ENCODE measurements around the gene HOXC10. TPM values are rescaled to one million over a fixed set of nuclear protein-coding genes. Genes with fewer than 3 reads are reported as not detected.
A peak's percentile ranks its signal among the peaks of the same experiment; 100 is the strongest.

HOXC10 gene
- total and polyA plus RNA-seq, 5 donors, result not detected

GRCh38 chr12:54037360-54038283, 52.7 kb downstream of the HOXC10 start:
- 41% methylated on average over 14 of the region's 14 CpGs for whole genome bisulfite sequencing
- Histone ChIP-seq H3K27me3 (ENCODE audit: control insufficient read depth, insufficient read depth) (no peaks in the 10 kb centered on the region), H3K27ac (ENCODE audit: low read length) (no peak overlapping the region), H3K4me3 (ENCODE audit: low read length) (no peak overlapping the region), H3K9me3 (ENCODE audit: control insufficient read depth, low read length) (no peaks in the 10 kb centered on the region), H3K4me1 (ENCODE audit: control insufficient read depth, insufficient read depth, low read length) (peaks cover 3% of the 10 kb centered on the region)
- intact Hi-C loops (cut with DNase I), result loop anchor here in 1 of 4 donors (10.0 kb wide), 1 partner anchor 157 kb away; no protein-coding TSS in a partner anchor
- ATAC-seq (no peak), DNase-seq (no peak)

- DNase-seq (no peak), ATAC-seq (no peak)
- Histone ChIP-seq H3K4me1 (ENCODE audit: control insufficient read depth, insufficient read depth, low read length) (no peaks in the 10 kb centered on the region), H3K4me3 (ENCODE audit: low read length) (no peak overlapping the region), H3K9me3 (ENCODE audit: control insufficient read depth, low read length) (no peaks in the 10 kb centered on the region), H3K27ac (ENCODE audit: low read length) (no peak overlapping the region), H3K27me3 (ENCODE audit: control insufficient read depth, insufficient read depth) (no peaks in the 10 kb centered on the region)
- 41% methylated on average over 5 of the region's 5 CpGs for WGBS
- intact Hi-C loops (cut with DNase I), result loop anchor here in 1 of 4 donors (10.0 kb wide), 1 partner anchor 156 kb away; no protein-coding TSS in a partner anchor
Measured at GRCh38 chr12:54038284-54038870, 53.4 kb downstream of the HOXC10 start.

- H3K27me3 ChIP-seq (ENCODE audit: control insufficient read depth, insufficient read depth), result no peaks in the 10 kb centered on the region
- no peaks in the 10 kb centered on the region for H3K9me3 ChIP-seq (ENCODE audit: control insufficient read depth, low read length)
- DNase-seq (peak in 1 of 3 donors; percentile 57), ATAC-seq (peak in 1 of 2 donors; percentile 9)
- intact Hi-C loops (cut with DNase I), result loop anchor here in 1 of 4 donors (10.0 kb wide), 1 partner anchor 156 kb away; no protein-coding TSS in a partner anchor
- no peak overlapping the region for H3K27ac ChIP-seq (ENCODE audit: low read length)
- 21% methylated on average over 9 of the region's 9 CpGs for WGBS
- H3K4me1 ChIP-seq (ENCODE audit: control insufficient read depth, insufficient read depth, low read length), result no peaks in the 10 kb centered on the region
- no peak overlapping the region for H3K4me3 ChIP-seq (ENCODE audit: low read length)
Measured at GRCh38 chr12:54038871-54039414, 54.0 kb downstream of the HOXC10 start.

- intact Hi-C loops (cut with DNase I), result loop anchor here in 1 of 4 donors (10.0 kb wide), 1 partner anchor 155 kb away; no protein-coding TSS in a partner anchor
- Histone ChIP-seq H3K9me3 (ENCODE audit: control insufficient read depth, low read length) (no peaks in the 10 kb centered on the region), H3K27me3 (ENCODE audit: control insufficient read depth, insufficient read depth) (no peaks in the 10 kb centered on the region), H3K4me3 (ENCODE audit: low read length) (no peak overlapping the region), H3K4me1 (ENCODE audit: control insufficient read depth, insufficient read depth, low read length) (no peaks in the 10 kb centered on the region), H3K27ac (ENCODE audit: low read length) (no peak overlapping the region)
- peak; percentile 47 to 59 for ATAC-seq
- 4% methylated on average over 16 of the region's 16 CpGs for WGBS
- peak; percentile 61 to 78 (median 70) for DNase-seq
Measured at GRCh38 chr12:54039417-54040147, 54.6 kb downstream of the HOXC10 start.

Small RNA genes within 50 kb of the gene (microRNA-seq; reads per million reads assigned to microRNA genes)
- gene MIR196A2, result 0.54 to 1.7 reads per million in 2 donors
- gene MIR615, result 0.84 to 3.2 reads per million in 2 donors

Other genes starting within 250 kb of the HOXC10 start
- gene CISTR, start 233.2 kb upstream of the HOXC10 start, total RNA-seq, result 1 to 10 TPM; 3.2 to 5.9 (median 4.0) TPM
- 2.8 TPM for gene CISTR, start 233.2 kb upstream of the HOXC10 start, polyA plus RNA-seq
- not detected for gene HOXC13, start 46.3 kb upstream of the HOXC10 start, total RNA-seq
- gene HOXC13, start 46.3 kb upstream of the HOXC10 start, polyA plus RNA-seq, result not detected
- gene HOXC12, start 30.2 kb upstream of the HOXC10 start, total RNA-seq, result not detected
- gene HOXC12, start 30.2 kb upstream of the HOXC10 start, polyA plus RNA-seq, result not detected
- not detected for gene HOXC11, start 12.0 kb upstream of the HOXC10 start, total RNA-seq
- not detected for gene HOXC11, start 12.0 kb upstream of the HOXC10 start, polyA plus RNA-seq
- gene HOTAIR, start 10.2 kb upstream of the HOXC10 start, total RNA-seq, result not detected
- gene HOTAIR, start 10.2 kb upstream of the HOXC10 start, polyA plus RNA-seq, result not detected
- under 1 TPM in 1 of 4 donors, not detected in 3; 0.15 TPM for gene HOXC9, start 15.0 kb downstream of the HOXC10 start, total RNA-seq
- not detected for gene HOXC9, start 15.0 kb downstream of the HOXC10 start, polyA plus RNA-seq
- gene HOXC8, start 23.8 kb downstream of the HOXC10 start, total RNA-seq, result not detected
- gene HOXC8, start 23.8 kb downstream of the HOXC10 start, polyA plus RNA-seq, result not detected
- under 1 TPM in 3 of 4 donors, not detected in 1; 0.34 to 0.65 (median 0.42) TPM for gene HOXC6, start 43.3 kb downstream of the HOXC10 start, total RNA-seq
- 0.48 TPM for gene HOXC6, start 43.3 kb downstream of the HOXC10 start, polyA plus RNA-seq
- not detected for gene HOXC5, start 47.9 kb downstream of the HOXC10 start, total RNA-seq
- gene HOXC5, start 47.9 kb downstream of the HOXC10 start, polyA plus RNA-seq, result 0.11 TPM
- under 1 TPM in 3 of 4 donors, not detected in 1; 0.14 to 0.37 (median 0.33) TPM for gene HOXC4, start 68.7 kb downstream of the HOXC10 start, total RNA-seq
- gene HOXC4, start 68.7 kb downstream of the HOXC10 start, polyA plus RNA-seq, result 0.32 TPM
- 10 to 100 TPM; 16.8 to 20.7 (median 18.6) TPM for gene SMUG1, start 203.8 kb downstream of the HOXC10 start, total RNA-seq
- gene SMUG1, start 203.8 kb downstream of the HOXC10 start, polyA plus RNA-seq, result 26.3 TPM